ENCODE measurements around the gene TPGS1. TPM values are rescaled to one million over a fixed set of nuclear protein-coding genes. Genes with fewer than 3 reads are reported as not detected.

Gene TPGS1
- total RNA-seq, 6 experiments from 2014 or later, result 20.2 to 24.7 (median 21.1) TPM

DNA sequence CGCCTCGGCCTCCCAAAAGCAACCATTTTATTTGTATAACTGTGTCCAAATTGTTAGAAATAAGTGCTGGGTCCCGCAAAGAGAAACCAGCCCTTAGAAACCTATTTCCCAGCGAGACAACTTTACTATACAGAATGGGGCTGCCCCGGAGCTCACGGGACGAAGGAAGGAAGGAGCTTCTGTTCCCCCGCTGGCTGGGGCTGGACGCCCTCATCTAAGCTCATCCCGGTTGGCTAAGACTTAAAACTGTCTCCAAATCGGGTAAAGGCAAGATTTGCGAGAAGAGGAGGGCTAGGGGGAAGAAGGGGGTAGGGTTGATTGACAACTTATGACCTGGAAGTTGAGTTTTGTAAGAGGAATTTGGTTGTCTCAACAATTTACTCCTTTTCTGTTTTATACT is 52.8 kb downstream of the TPGS1 start:
- Mint-ChIP-seq H3K27ac (no peak overlapping the region), H3K4me1 (ENCODE audit: low read depth) (0 out of 2 replicates have a peak, but pooled peaks cover 5% of the 10 kb centered on the region), H3K27me3 (ENCODE audit: insufficient read depth) (0 out of 2 replicates have a peak, but pooled peaks cover 1% of the 10 kb centered on the region), H3K4me3 (no peak overlapping the region), H3K36me3 (ENCODE audit: low read depth) (no peaks in the 10 kb centered on the region; the same call in 1 of the 2 replicates), H3K9me3 (peaks cover 11% of the 10 kb centered on the region; the same call in 1 of the 2 replicates)
- TF ChIP-seq, protein P1, sequence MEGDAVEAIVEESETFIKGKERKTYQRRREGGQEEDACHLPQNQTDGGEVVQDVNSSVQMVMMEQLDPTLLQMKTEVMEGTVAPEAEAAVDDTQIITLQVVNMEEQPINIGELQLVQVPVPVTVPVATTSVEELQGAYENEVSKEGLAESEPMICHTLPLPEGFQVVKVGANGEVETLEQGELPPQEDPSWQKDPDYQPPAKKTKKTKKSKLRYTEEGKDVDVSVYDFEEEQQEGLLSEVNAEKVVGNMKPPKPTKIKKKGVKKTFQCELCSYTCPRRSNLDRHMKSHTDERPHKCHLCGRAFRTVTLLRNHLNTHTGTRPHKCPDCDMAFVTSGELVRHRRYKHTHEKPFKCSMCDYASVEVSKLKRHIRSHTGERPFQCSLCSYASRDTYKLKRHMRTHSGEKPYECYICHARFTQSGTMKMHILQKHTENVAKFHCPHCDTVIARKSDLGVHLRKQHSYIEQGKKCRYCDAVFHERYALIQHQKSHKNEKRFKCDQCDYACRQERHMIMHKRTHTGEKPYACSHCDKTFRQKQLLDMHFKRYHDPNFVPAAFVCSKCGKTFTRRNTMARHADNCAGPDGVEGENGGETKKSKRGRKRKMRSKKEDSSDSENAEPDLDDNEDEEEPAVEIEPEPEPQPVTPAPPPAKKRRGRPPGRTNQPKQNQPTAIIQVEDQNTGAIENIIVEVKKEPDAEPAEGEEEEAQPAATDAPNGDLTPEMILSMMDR (IDR thresholded peaks at IDR 0.05), result no peak
- DNase-seq, result no peak

DNA sequence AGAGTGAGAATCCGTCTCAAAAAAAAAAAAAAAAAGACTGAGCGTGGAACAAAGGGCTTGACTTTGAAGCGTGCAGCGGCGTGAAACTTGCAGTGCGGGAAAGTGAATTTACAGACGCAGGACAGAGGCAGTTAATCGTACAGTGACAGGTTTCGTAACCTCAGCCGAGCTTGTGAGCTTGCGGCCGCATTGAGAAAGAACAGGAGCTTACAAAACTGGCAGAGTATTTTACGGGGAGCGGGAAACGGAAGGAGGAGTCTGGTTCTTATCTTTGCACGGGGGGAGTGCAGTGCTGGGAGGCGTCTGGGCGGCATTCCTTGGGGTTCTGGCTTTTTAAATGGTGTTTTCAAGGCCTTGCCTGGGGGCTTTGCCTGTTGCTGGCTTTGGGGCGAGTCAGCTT is 59.1 kb downstream of the TPGS1 start:
- no peak overlapping the region; the same call in 1 of the 2 replicates for H3K4me3 Mint-ChIP-seq
- no peak overlapping the region for H3K27ac Mint-ChIP-seq
- peaks cover 5% of the 10 kb centered on the region for H3K27me3 Mint-ChIP-seq (ENCODE audit: insufficient read depth)
- H3K36me3 Mint-ChIP-seq (ENCODE audit: low read depth), result no peaks in the 10 kb centered on the region; the same call in 1 of the 2 replicates
- TF ChIP-seq, protein P1 (IDR thresholded peaks at IDR 0.05), result no peak
- H3K9me3 Mint-ChIP-seq, result peaks cover 18% of the 10 kb centered on the region
- H3K4me1 Mint-ChIP-seq (ENCODE audit: low read depth), result peaks cover 7% of the 10 kb centered on the region
- no peak for DNase-seq

- Mint-ChIP-seq H3K4me1 (ENCODE audit: low read depth) (peaks cover 10% of the 10 kb centered on the region), H3K27me3 (ENCODE audit: insufficient read depth) (peaks cover 5% of the 10 kb centered on the region), H3K4me3 (no peak overlapping the region), H3K36me3 (ENCODE audit: low read depth) (no peaks in the 10 kb centered on the region; the same call in 1 of the 2 replicates), H3K27ac (no peak overlapping the region), H3K9me3 (peaks cover 18% of the 10 kb centered on the region)
- TF ChIP-seq, protein P1 (IDR thresholded peaks at IDR 0.05), result no peak
- no peak for DNase-seq
These were observed 59.5 kb downstream of the TPGS1 start for GRCh38 chr19:566844-567243.

- peaks cover 10% of the 10 kb centered on the region for H3K4me1 Mint-ChIP-seq (ENCODE audit: low read depth)
- peaks cover 13% of the 10 kb centered on the region for H3K9me3 Mint-ChIP-seq
- no peak overlapping the region for H3K27ac Mint-ChIP-seq
These were observed 60.1 kb downstream of the TPGS1 start for GRCh38 chr19:567296-567900.

More at GRCh38 chr19:567296-567900, 60.1 kb downstream of the TPGS1 start:
- no peaks in the 10 kb centered on the region; the same call in 1 of the 2 replicates for H3K36me3 Mint-ChIP-seq (ENCODE audit: low read depth)
- H3K4me3 Mint-ChIP-seq, result no peak overlapping the region
- no peak for DNase-seq
- TF ChIP-seq, protein P1 (IDR thresholded peaks at IDR 0.05), result no peak
- peaks cover 7% of the 10 kb centered on the region for H3K27me3 Mint-ChIP-seq (ENCODE audit: insufficient read depth)

Other genes starting within 250 kb of the TPGS1 start
- 10 to 100 TPM in 2 of 6 experiments, 1 to 10 TPM in 4; 3.5 to 15.0 (median 4.2) TPM for gene PLPP2, start 216.1 kb upstream of the TPGS1 start, total RNA-seq (2021; fragmentation: NEBNext Ultra II Directional; extraction: Animal tissue kit (Norgen Biotek cat#: 25700))
- gene MIER2, start 162.7 kb upstream of the TPGS1 start, total RNA-seq (2021; fragmentation: NEBNext Ultra II Directional; extraction: Animal tissue kit (Norgen Biotek cat#: 25700)), result 10 to 100 TPM; 31.7 to 42.2 (median 33.4) TPM
- not detected for gene C2CD4C, start 98.3 kb upstream of the TPGS1 start, total RNA-seq (2021; fragmentation: NEBNext Ultra II Directional; extraction: Animal tissue kit (Norgen Biotek cat#: 25700))
- not detected for gene SHC2, start 46.5 kb upstream of the TPGS1 start, total RNA-seq (2021; fragmentation: NEBNext Ultra II Directional; extraction: Animal tissue kit (Norgen Biotek cat#: 25700))
- gene MADCAM1, start 11.0 kb upstream of the TPGS1 start, total RNA-seq (2021; fragmentation: NEBNext Ultra II Directional; extraction: Animal tissue kit (Norgen Biotek cat#: 25700)), result under 1 TPM; 0.11 to 0.47 (median 0.21) TPM
- gene CDC34, start 24.3 kb downstream of the TPGS1 start, total RNA-seq (2021; fragmentation: NEBNext Ultra II Directional; extraction: Animal tissue kit (Norgen Biotek cat#: 25700)), result 10 to 100 TPM; 63.8 to 79.9 (median 64.6) TPM
- gene GZMM, start 36.6 kb downstream of the TPGS1 start, total RNA-seq (2021; fragmentation: NEBNext Ultra II Directional; extraction: Animal tissue kit (Norgen Biotek cat#: 25700)), result under 1 TPM in 1 of 6 experiments, not detected in 5; 0.24 TPM
- 100 to 1,000 TPM; 422 to 534 (median 465) TPM for gene BSG, start 65.1 kb downstream of the TPGS1 start, total RNA-seq (2021; fragmentation: NEBNext Ultra II Directional; extraction: Animal tissue kit (Norgen Biotek cat#: 25700))
- 1 to 10 TPM; 2.8 to 3.6 (median 3.1) TPM for gene HCN2, start 82.4 kb downstream of the TPGS1 start, total RNA-seq (2021; fragmentation: NEBNext Ultra II Directional; extraction: Animal tissue kit (Norgen Biotek cat#: 25700))
- gene POLRMT, start 126.0 kb downstream of the TPGS1 start, total RNA-seq (2021; fragmentation: NEBNext Ultra II Directional; extraction: Animal tissue kit (Norgen Biotek cat#: 25700)), result 10 to 100 TPM; 29.9 to 44.2 (median 34.7) TPM
- gene FGF22, start 132.4 kb downstream of the TPGS1 start, total RNA-seq (2021; fragmentation: NEBNext Ultra II Directional; extraction: Animal tissue kit (Norgen Biotek cat#: 25700)), result under 1 TPM in 2 of 6 experiments, not detected in 4; 0.17 to 0.18 TPM
- gene RNF126, start 155.7 kb downstream of the TPGS1 start, total RNA-seq (2021; fragmentation: NEBNext Ultra II Directional; extraction: Animal tissue kit (Norgen Biotek cat#: 25700)), result 10 to 100 TPM; 35.8 to 39.2 (median 38.2) TPM
- gene FSTL3, start 168.9 kb downstream of the TPGS1 start, total RNA-seq (2021; fragmentation: NEBNext Ultra II Directional; extraction: Animal tissue kit (Norgen Biotek cat#: 25700)), result 100 to 1,000 TPM in 3 of 6 experiments, 10 to 100 TPM in 3; 97.1 to 123 (median 101) TPM
- not detected for gene PRSS57, start 188.0 kb downstream of the TPGS1 start, total RNA-seq (2021; fragmentation: NEBNext Ultra II Directional; extraction: Animal tissue kit (Norgen Biotek cat#: 25700))
- under 1 TPM in 2 of 6 experiments, not detected in 4; 0.14 to 0.15 TPM for gene PALM, start 201.4 kb downstream of the TPGS1 start, total RNA-seq (2021; fragmentation: NEBNext Ultra II Directional; extraction: Animal tissue kit (Norgen Biotek cat#: 25700))
- under 1 TPM in 2 of 6 experiments, not detected in 4; 0.05 to 0.07 TPM for gene MISP, start 243.6 kb downstream of the TPGS1 start, total RNA-seq (2021; fragmentation: NEBNext Ultra II Directional; extraction: Animal tissue kit (Norgen Biotek cat#: 25700))

All from HFFc6 (cell line).